ENCODE results near the gene MBNL2. TPM values are rescaled to one million over a fixed set of nuclear protein-coding genes. Genes with fewer than 3 reads are reported as not detected.
A peak's percentile ranks its signal among the peaks of the same experiment; 100 is the strongest.

MBNL2 gene
- total and polyA plus RNA-seq, 2 of the 13 experiments (the other 11 are each of a cell fraction or from before 2014, with no cell fraction given), result 30.8 to 59.0 TPM

- POLR2A ChIA-PET, result no interaction called here
- Histone ChIP-seq H3K4me2 (ENCODE audit: low read depth, low read length) (no peak overlapping the region), H3K27ac (ENCODE audit: extremely low read length, insufficient read depth, low read length) (no peak overlapping the region), H4K20me1 (ENCODE audit: insufficient read depth, low read length) (peaks cover 70% of the 10 kb centered on the region), H3K4me1 (ENCODE audit: insufficient read depth, low read length) (peaks cover 40% of the 10 kb centered on the region), H2AFZ (ENCODE audit: low read length) (no peak overlapping the region), H3K9me3 (ENCODE audit: low read length) (no peaks in the 10 kb centered on the region), H3K79me2 (ENCODE audit: insufficient read depth, low read length) (peaks cover 77% of the 10 kb centered on the region), H3K4me3 (replicated peaks in 1 of 3; ENCODE audit: insufficient read depth in 1 of 3, low read depth in 2 of 3, low read length in 3 of 3) (no peak overlapping the region), H3K27me3 (ENCODE audit: control insufficient read depth in 1 of 2, insufficient read depth in 2 of 2, low read length in 2 of 2) (no peaks in the 10 kb centered on the region), H3K9ac (ENCODE audit: insufficient read depth, low read depth, low read length) (no peak overlapping the region), H3K36me3 (replicated peaks in 1 of 2; ENCODE audit: control insufficient read depth in 1 of 2, insufficient read depth in 2 of 2, low read length in 2 of 2) (peaks cover 30 to 49% of the 10 kb centered on the region in 2 experiments)
- in situ Hi-C loops (cut with HindIII; ENCODE audit: extremely low pct_ligation_motif_present, low pct_unique_long_range_greater_than_20kb), result no loop called here
- CTCF ChIA-PET (ENCODE audit: low intra/inter-chr PET ratio, low total read pairs), result no interaction called here
- WGBS (ENCODE audit: low lambda C conversion rate), result 100% methylated on average over 2 of the region's 2 CpGs
- ATAC-seq (no peak), DNase-seq (ENCODE audit: low spot score) (no peak), FAIRE-seq (no peak)
- TF ChIP-seq ZFYVE20 (CRISPR knock-in tag; IDR thresholded peaks at IDR 0.05; ENCODE audit: borderline replicate concordance, low read depth) (no peak), ZBTB21 (CRISPR knock-in tag; IDR thresholded peaks at IDR 0.05) (no peak), ZFP62 (CRISPR knock-in tag; IDR thresholded peaks at IDR 0.05) (no peak)
- no TSS peak for BruUV-seq (replicated peaks)
- intact Hi-C loops (cut with micrococcal nuclease; ENCODE audit: unreplicated experiment), result no loop called here
Observed at GRCh38 chr13:97316390-97316789, 94.3 kb downstream of the MBNL2 start.

- POLR2A ChIA-PET, result no interaction called here
- CTCF ChIA-PET (ENCODE audit: low intra/inter-chr PET ratio, low total read pairs), result no interaction called here
Observed at GRCh38 chr13:97317933-97318332, 95.8 kb downstream of the MBNL2 start.

More at GRCh38 chr13:97317933-97318332, 95.8 kb downstream of the MBNL2 start:
- DNase-seq (ENCODE audit: low spot score), result no peak
- Histone ChIP-seq H3K27me3 (ENCODE audit: control insufficient read depth in 1 of 2, insufficient read depth in 2 of 2, low read length in 2 of 2) (no peaks in the 10 kb centered on the region), H3K27ac (ENCODE audit: extremely low read length, insufficient read depth, low read length) (no peak overlapping the region), H3K9me3 (ENCODE audit: low read length) (no peaks in the 10 kb centered on the region), H3K4me1 (ENCODE audit: insufficient read depth, low read length) (peaks cover 36% of the 10 kb centered on the region), H3K4me2 (ENCODE audit: low read depth, low read length) (no peak overlapping the region), H4K20me1 (ENCODE audit: insufficient read depth, low read length) (peaks cover 80% of the 10 kb centered on the region), H2AFZ (ENCODE audit: low read length) (no peak overlapping the region), H3K9ac (ENCODE audit: insufficient read depth, low read depth, low read length) (no peak overlapping the region), H3K79me2 (ENCODE audit: insufficient read depth, low read length) (peaks cover 78% of the 10 kb centered on the region), H3K36me3 (replicated peaks in 1 of 2; ENCODE audit: control insufficient read depth in 1 of 2, insufficient read depth in 2 of 2, low read length in 2 of 2) (peaks cover 33 to 48% of the 10 kb centered on the region in 2 experiments), H3K4me3 (replicated peaks in 1 of 3; ENCODE audit: insufficient read depth in 1 of 3, low read depth in 2 of 3, low read length in 3 of 3) (no peak overlapping the region)
- in situ Hi-C loops (cut with HindIII; ENCODE audit: extremely low pct_ligation_motif_present, low pct_unique_long_range_greater_than_20kb), result no loop called here
- no peak for FAIRE-seq
- peak; percentile 84 for TF ChIP-seq ZNF629 (CRISPR knock-in tag; conservative IDR thresholded peaks at IDR 0.05)
- no peak for TF ChIP-seq ZNF607 (CRISPR knock-in tag; IDR thresholded peaks at IDR 0.05; ENCODE audit: borderline replicate concordance)
- intact Hi-C loops (cut with micrococcal nuclease; ENCODE audit: unreplicated experiment), result no loop called here
- BruUV-seq (replicated peaks), result no TSS peak
- 100% methylated on average over 1 of the region's 1 CpG for WGBS (ENCODE audit: low lambda C conversion rate)
- ATAC-seq, result no peak
